Ishikawa (cell line): ENCODE data around the gene ULK4.

Source experiments
- CEBPB ChIP-seq: IDR thresholded peaks from 2 replicates; pipeline ENCODE4 v1.6.1; 2012
- CREB1 ChIP-seq: IDR thresholded peaks from 2 replicates; pipeline ENCODE4 v1.6.1; 2012; ENCODE audit warnings: low read depth
- EGR1 ChIP-seq: IDR thresholded peaks from 2 replicates; pipeline ENCODE4 v1.6.1; 2012
- EP300 ChIP-seq: IDR thresholded peaks from 2 replicates; pipeline ENCODE4 v1.6.1; 2012; ENCODE audit warnings: borderline replicate concordance
- RAD21 ChIP-seq: IDR thresholded peaks from 2 replicates; pipeline ENCODE4 v1.6.1; 2012; ENCODE audit warnings: low read depth
- REST ChIP-seq: IDR thresholded peaks from 2 replicates; pipeline ENCODE4 v1.6.1; 2012; ENCODE audit warnings: low read depth, mild to moderate bottlenecking
- TAF1 ChIP-seq: IDR thresholded peaks from 2 replicates; pipeline ENCODE4 v1.6.1; 2012; ENCODE audit warnings: low read depth, mild to moderate bottlenecking
- TEAD4 ChIP-seq: IDR thresholded peaks from 2 replicates; pipeline ENCODE4 v1.6.1; 2012
- YY1 ChIP-seq: IDR thresholded peaks from 2 replicates; pipeline ENCODE4 v1.6.1; 2012; ENCODE audit warnings: low read depth

DNA sequence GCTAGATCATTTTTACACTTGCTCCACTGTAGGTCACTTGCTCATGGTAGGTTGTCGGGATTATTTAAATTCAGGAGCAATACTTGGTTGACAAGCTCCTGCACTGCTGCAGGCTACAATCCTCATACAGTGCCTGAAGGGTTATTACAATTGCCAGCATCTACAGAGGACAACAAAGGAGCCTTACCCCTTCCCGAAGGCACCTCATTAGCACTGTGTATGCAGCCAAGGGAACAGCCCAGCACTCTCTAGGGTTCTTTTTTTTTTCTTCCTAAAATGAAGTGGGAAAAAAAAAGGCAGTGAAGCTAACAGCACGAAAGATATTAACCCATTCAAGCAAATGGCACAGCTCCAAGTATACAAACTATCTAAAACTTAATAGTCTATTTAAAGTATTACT, 142.7 kb downstream of the ULK4 start:
- TF ChIP-seq EGR1 (no peak), REST (no peak), TEAD4 (no peak), CEBPB (no peak), YY1 (no peak), TAF1 (no peak), RAD21 (no peak), EP300 (no peak), CREB1 (no peak)
